SU-DHL-6 (cell line): ENCODE measurements around the gene SCAPER.
"Not testable (repeated sequence)": the region's sequence is repeated elsewhere in the genome, so short reads cannot be mapped to it uniquely, and the experiment has no call there.

ENCODE experiments used
- H2AFZ ChIP-seq: fragments of 200-600 bp; sonication (generic); 2 replicates; pipeline ENCODE4 v1.6.1; 2014; ENCODE audit warnings: low read depth, mild to moderate bottlenecking, moderate library complexity, mixed read lengths, antibody characterized with exemption, low read length; ENCODE audit not compliant: severe bottlenecking
- H3F3A ChIP-seq: fragments of 200-600 bp; shearing (Covaris generic); 2 replicates; pipeline ENCODE4 v1.6.0; 2016; ENCODE audit warnings: antibody characterized with exemption, mild to moderate bottlenecking; ENCODE audit not compliant: insufficient read depth
- H3K27ac ChIP-seq: fragments of 200-600 bp; sonication (generic); 2 replicates; pipeline ENCODE4 v1.5.1; 2016; ENCODE audit warnings: low read depth, mild to moderate bottlenecking, low read length, moderate library complexity, mixed read lengths
- H3K27me3 ChIP-seq: fragments of 200-600 bp; sonication (generic), shearing (Covaris generic); 2 replicates; pipeline ENCODE4 v1.6.0; 2014; ENCODE audit warnings: mild to moderate bottlenecking, low read length
- H3K36me3 ChIP-seq: fragments of 200-600 bp; sonication (generic); 2 replicates; pipeline ENCODE4 v1.6.1; 2014; ENCODE audit warnings: mild to moderate bottlenecking, low read length, mixed read lengths
- H3K4me2 ChIP-seq: fragments of 300-600, 200-600 bp; shearing (Covaris generic), sonication (generic); 2 replicates; pipeline ENCODE4 v1.6.0; 2014; ENCODE audit warnings: low read length, low read depth, mild to moderate bottlenecking; ENCODE audit not compliant: poor library complexity, severe bottlenecking
- H3K4me3 ChIP-seq: fragments of 200-600 bp; sonication (generic); 2 replicates; pipeline ENCODE4 v1.5.1; 2014; ENCODE audit warnings: antibody characterized with exemption, low read length, mild to moderate bottlenecking, mixed read lengths; ENCODE audit not compliant: insufficient read depth, poor library complexity, severe bottlenecking
- H3K79me2 ChIP-seq: fragments of 200-600 bp; sonication (generic); 2 replicates; pipeline ENCODE4 v1.6.1; 2014; ENCODE audit warnings: mild to moderate bottlenecking, low read length, moderate library complexity; ENCODE audit not compliant: insufficient read depth
- H3K9ac ChIP-seq: fragments of 200-600 bp; sonication (generic); 2 replicates; pipeline ENCODE4 v1.7.0; 2014; ENCODE audit warnings: mild to moderate bottlenecking, low read length
- H3K9me2 ChIP-seq: fragments of 200-600 bp; sonication (generic); replicated peaks from 2 replicates; pipeline ENCODE4 v1.6.1; 2014; ENCODE audit warnings: low read length; ENCODE audit not compliant: insufficient read depth
- H3K9me3 ChIP-seq: fragments of 200-600 bp; sonication (generic); 2 replicates; pipeline ENCODE4 v1.6.1; 2014; ENCODE audit warnings: low read length, mixed read lengths; ENCODE audit not compliant: insufficient read depth
- H4K20me1 ChIP-seq: fragments of 200-600 bp; sonication (generic); 2 replicates; pipeline ENCODE4 v1.6.1; 2014; ENCODE audit warnings: low read depth, mild to moderate bottlenecking, antibody characterized with exemption, low read length, moderate library complexity, mixed read lengths
- CTCF ChIP-seq: fragments of 200-600 bp; sonication (generic); IDR thresholded peaks from one replicate; pipeline ENCODE4 v1.5.1; 2017; ENCODE audit warnings: antibody characterized with exemption, mild to moderate bottlenecking, low read length, moderate library complexity; ENCODE audit not compliant: insufficient read depth, poor library complexity, severe bottlenecking
- EZH2phosphoT487 ChIP-seq: fragments of 200-600 bp; sonication (generic), shearing (Covaris generic); conservative IDR thresholded peaks from 2 replicates; pipeline ENCODE4 v1.6.1; 2018; ENCODE audit warnings: mild to moderate bottlenecking, antibody characterized with exemption, low read length, moderate library complexity, mixed read lengths

SCAPER gene

GRCh38 chr15:76860201-76860600, 44.9 kb downstream of the SCAPER start:
- TF ChIP-seq CTCF (no peak), EZH2phosphoT487 (no peak)
- Histone ChIP-seq H3K4me3 (no peak overlapping the region), H3F3A (no peaks in the 10 kb centered on the region), H3K79me2 (no peaks in the 10 kb centered on the region), H3K27me3 (no peaks in the 10 kb centered on the region), H3K9me3 (no peaks in the 10 kb centered on the region), H3K36me3 (0 out of 2 replicates have a peak, but pooled peaks cover 2% of the 10 kb centered on the region), H3K27ac (no peak overlapping the region), H4K20me1 (no peaks in the 10 kb centered on the region), H3K9ac (no peak overlapping the region), H2AFZ (no peak overlapping the region), H3K9me2 (no peaks in the 10 kb centered on the region), H3K4me2 (no peak overlapping the region)

- not testable (repeated sequence) for H3K27me3 ChIP-seq, H3K79me2 ChIP-seq, H3K9me2 ChIP-seq, H3K4me3 ChIP-seq, H3K9ac ChIP-seq, H3K4me2 ChIP-seq, H4K20me1 ChIP-seq, H3K36me3 ChIP-seq, H3K9me3 ChIP-seq, H3F3A ChIP-seq, H3K27ac ChIP-seq, H2AFZ ChIP-seq
Observed at GRCh38 chr15:76850367-76850766, 54.8 kb downstream of the SCAPER start.

GRCh38 chr15:76846782-76847181, 58.4 kb downstream of the SCAPER start:
- H3K27ac ChIP-seq = no peak overlapping the region
- no peaks in the 10 kb centered on the region for H3K79me2 ChIP-seq
- H3K4me2 ChIP-seq = no peak overlapping the region
- H3K27me3 ChIP-seq = no peaks in the 10 kb centered on the region
- no peaks in the 10 kb centered on the region for H3K9me3 ChIP-seq
- H3F3A ChIP-seq = no peaks in the 10 kb centered on the region
- no peaks in the 10 kb centered on the region; the same call in 1 of the 2 replicates for H3K36me3 ChIP-seq
- no peaks in the 10 kb centered on the region for H3K9me2 ChIP-seq
- no peak overlapping the region for H3K4me3 ChIP-seq
- no peaks in the 10 kb centered on the region for H4K20me1 ChIP-seq
- H3K9ac ChIP-seq = no peak overlapping the region
- H2AFZ ChIP-seq = no peak overlapping the region
- TF ChIP-seq EZH2phosphoT487 (no peak), CTCF (no peak)

- Histone ChIP-seq H3K36me3 (no peaks in the 10 kb centered on the region), H3K4me3 (no peak overlapping the region), H2AFZ (no peak overlapping the region), H3K27me3 (no peaks in the 10 kb centered on the region), H3K79me2 (no peaks in the 10 kb centered on the region), H3K27ac (no peak overlapping the region), H3K9ac (no peak overlapping the region), H3K4me2 (no peak overlapping the region), H3K9me2 (no peaks in the 10 kb centered on the region), H3F3A (no peaks in the 10 kb centered on the region), H3K9me3 (no peaks in the 10 kb centered on the region), H4K20me1 (no peaks in the 10 kb centered on the region)
- TF ChIP-seq CTCF (no peak), EZH2phosphoT487 (no peak)
Observed at GRCh38 chr15:76844096-76844495, 61.0 kb downstream of the SCAPER start.
